Left hindlimb (tissue), 1 donor: ENCODE measurements around the gene PDGFA.
A peak's percentile ranks its signal among the peaks of the same experiment; 100 is the strongest.

Experiments
- DNase-seq: peaks from one replicate; pipeline ENCODE4 v3.0.0-alpha.2; 2018

Gene PDGFA

GRCh38 chr7:485188-486081 is 34.2 kb downstream of the PDGFA start:
- no peak for DNase-seq

DNA sequence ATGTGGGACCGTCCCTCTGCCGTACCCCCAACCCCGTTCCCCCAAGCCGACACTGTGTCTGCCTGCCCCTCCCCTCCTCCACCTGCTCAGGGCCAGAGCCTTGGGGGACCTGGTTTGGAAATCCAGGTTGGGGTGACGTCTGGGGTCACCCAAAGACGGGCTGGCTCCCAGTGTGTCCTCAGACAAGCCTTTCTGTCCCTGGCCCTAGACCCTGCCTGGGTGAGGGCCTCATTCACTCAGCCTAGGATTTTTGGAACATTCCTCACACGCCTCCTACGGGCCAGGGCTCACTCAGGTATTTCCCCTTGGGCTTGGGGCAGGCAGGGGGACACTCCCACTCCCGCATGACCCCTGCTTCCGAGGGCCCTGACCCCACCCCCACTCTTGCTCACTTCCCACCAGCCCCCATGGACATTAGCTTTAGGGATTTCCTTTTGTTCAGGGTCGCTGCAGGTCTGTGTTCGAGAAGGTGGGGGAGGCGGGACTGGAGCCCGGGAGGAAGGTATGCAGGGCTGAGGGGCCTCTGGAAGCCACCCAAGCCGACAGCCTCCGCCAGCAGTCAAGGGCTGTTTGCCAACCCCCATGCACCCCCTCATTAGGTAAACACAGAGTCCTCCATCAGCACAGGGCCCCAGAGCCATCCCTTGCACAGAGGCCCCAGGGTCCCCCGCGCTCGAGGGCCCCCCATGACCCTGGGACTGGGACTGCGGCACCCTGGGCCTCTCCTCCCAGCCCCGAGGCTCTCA is 35.1 kb downstream of the PDGFA start:
- DNase-seq = no peak

- DNase-seq = no peak
These were observed 35.8 kb downstream of the PDGFA start for GRCh38 chr7:483656-484355.

- no peak for DNase-seq
These were observed 37.0 kb downstream of the PDGFA start for GRCh38 chr7:482521-483083.

- no peak for DNase-seq
These were observed 38.3 kb downstream of the PDGFA start for GRCh38 chr7:481219-481930.

DNA sequence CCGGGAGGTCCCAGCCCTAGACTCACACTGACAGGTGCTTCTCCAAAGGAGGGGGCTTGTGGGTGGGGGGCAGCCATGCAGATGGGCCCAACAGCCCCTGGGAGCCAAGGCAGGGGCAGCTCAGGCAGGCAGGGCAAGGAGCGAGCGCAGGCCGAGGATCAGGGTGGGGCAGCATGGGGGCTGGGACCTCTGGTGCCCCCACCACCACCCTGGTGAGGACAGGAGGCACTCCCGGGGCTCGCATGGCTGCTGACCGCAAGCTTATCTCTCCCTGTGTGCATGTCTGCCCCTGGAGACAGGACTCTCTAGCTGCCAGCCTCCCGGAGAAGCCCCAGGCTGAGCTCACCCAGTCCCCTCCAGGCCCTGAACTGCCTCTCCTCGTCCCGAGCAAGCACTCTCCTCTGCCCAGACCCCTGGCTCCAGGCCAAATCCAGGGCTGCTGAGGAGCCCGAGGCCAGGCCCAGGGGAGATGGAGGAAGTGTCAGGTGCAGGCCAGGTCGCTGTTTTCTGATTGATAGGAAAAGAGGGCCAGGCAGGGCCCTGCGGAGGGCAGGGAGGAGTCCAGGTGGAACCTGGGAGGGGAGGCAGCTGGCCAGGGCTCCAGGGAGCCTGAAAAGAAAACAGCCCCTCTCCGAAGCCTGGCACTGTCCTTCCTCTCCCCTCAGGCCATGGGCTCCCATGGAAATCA is 39.0 kb downstream of the PDGFA start:
- DNase-seq = no peak

- no peak for DNase-seq
These were observed 39.6 kb downstream of the PDGFA start for GRCh38 chr7:479948-480499.

DNA sequence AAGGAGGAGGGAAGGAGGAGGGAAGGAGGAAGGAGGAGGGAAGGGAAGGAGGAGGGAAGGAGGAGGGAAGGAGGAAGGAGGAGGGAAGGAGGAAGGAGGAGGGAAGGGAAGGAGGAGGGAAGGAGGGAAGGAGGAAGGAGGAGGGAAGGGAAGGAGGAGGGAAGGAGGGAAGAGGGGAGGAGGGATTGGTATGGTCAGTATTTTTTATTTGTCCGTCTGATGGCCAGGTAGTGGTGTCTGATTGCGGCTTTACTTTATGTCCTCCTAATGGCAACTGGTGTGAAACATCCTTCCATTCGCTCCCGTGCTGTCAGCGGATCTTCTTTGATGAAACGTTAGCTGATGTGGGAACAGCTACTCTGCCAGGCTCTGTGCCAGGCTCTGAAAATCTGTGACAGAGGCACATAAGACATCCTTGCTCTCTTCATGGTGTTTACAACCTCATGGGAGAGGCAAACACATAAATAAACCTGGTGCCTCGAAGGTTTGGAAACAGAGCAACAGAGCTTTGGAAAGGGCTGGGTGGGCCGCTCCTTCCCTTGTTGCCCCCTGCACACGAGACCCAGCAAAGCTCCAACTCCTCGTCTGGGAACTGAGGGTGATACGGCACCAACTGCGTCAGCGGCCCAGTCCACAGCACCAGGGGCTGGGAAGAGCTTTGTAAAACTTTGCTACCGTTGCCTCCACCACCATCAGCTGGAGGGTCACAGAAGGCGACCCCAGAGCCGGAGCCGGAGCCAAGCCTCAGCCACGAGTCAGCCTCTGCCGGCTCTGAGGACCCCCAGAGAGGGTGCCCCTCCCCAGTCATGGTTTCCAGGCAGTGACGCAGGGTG is 40.3 kb downstream of the PDGFA start:
- no peak for DNase-seq

- no peak for DNase-seq
These were observed 41.9 kb downstream of the PDGFA start for GRCh38 chr7:477626-478220.

DNA sequence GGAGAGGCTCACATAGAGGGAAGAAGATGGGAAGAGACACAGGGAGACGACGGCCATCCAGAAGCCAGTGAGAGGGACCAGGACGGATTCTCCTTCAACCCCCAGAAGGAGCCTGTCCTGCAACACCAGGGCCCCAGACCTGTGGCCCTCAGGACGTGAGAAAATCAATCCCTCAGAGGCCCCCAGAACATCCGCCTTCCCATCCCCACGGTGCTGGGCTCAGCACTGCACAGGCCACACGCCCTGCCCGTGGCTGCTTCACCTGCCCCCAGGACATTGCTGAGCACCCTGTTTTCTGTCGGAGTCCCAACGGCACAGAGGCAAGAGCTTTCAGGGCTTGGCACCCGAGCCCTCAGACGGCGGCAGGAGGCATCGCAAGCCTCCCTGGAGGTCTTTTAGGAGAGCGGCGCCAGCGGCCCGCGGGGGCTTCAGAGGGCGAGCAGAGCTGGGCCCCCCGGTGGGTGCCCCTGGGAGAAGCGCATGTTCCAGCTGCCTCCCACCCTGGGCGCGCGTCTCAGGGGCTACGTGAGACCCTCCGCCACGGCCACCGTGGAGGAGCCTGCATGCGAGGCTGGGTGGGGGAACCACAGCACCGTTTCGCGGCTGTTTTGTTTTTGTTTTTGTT is 42.8 kb downstream of the PDGFA start:
- DNase-seq = no peak

DNA sequence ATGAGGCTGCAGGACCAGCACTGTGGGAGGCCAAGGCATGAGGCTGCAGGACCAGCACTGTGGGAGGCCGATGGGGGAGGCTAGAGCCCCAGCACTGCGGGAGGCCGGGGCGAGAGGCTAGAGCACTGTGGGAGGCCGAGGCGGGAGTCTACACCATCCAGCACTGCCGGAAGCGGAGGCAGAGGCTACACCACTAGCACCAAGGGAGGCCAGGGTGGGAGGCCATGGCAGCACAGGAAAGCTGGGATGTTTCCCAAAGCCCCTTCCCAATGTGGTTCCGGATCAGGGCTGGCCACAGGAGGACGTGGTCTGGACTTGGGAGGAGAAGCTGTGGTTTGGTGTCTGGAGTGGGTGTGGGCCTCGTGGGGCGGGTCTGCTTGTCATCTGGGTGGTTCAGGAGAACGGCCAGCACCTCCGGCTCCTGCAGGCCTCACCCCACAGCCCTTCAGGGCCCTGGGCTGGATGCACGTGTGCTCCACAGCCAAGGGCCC is 43.6 kb downstream of the PDGFA start:
- DNase-seq = no peak

DNA sequence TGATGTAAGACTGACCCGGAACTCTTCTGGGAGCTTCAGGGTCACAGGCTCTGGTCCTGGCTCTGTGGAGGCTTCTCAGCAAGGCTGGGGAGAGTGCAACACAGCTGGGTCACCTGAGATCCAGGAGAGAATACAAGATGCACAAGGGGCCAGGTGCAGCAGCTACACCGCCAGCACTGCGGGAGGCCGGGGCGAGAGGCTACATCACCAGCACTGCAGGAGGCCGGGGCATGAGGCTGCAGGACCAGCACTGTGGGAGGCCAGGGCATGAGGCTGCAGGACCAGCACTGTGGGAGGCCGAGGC is 44.3 kb downstream of the PDGFA start:
- no peak for DNase-seq

GRCh38 chr7:474605-475424 is 44.8 kb downstream of the PDGFA start:
- no peak for DNase-seq

DNA sequence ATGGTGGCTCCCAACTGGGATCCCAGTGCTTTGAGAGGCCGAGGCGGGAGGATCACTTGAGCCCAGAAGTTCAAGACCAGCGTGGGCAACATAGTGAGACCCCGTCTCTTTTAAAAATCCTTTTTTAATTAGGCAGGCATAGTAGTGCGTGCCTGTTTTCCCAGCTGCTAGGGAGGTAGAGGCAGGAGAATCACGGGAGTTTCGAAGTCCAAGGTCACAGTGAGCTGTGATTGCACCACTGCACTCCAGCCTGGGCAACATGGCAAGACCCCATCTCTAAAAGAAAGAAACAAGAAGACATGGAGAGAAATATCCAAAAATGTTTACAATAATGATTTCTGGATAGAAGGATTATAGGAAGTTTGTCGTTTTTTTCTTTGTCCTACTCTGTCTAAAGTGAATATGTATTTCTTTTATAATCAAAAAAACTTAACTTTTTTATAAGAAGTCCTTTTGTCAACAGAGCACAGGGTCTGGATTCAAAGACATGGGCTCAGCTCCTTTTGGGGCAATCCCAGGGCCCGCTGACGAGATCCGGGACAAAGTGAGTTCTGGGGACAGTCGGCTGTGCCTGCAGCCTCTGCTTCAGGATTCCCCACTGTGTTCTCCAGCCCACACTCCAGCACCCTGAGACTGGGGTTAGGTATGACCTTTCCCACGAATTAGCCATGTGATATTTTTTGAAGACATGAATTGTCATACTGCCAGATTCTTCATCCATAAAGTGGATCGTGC is 45.6 kb downstream of the PDGFA start:
- DNase-seq = no peak

- DNase-seq = no peak
These were observed 46.4 kb downstream of the PDGFA start for GRCh38 chr7:473211-473734.

DNA sequence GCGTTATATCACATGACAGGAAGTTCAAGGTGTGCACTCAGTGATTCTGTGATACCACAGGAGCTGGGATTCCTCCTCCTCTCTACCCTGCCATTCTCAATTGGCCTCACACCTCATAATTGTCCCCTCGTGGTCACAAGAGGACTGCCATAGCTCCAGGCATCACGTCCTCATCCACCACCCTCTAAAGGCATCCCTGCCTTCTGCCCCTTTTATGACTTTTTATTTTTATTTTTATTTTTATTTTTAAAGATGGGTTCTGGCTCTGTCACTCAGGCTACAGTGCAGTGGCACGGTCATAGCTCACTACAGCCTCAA is 47.0 kb downstream of the PDGFA start:
- no peak for DNase-seq

GRCh38 chr7:471866-472639 is 47.6 kb downstream of the PDGFA start:
- peak; percentile 89 for DNase-seq
